Activated T-cell treated with anti-CD3 and anti-CD28 coated beads, Interleukin-2, amount 50 U/mL, for 72 hours (primary cell): ENCODE measurements around the gene INF2. TPM values are rescaled to one million over a fixed set of nuclear protein-coding genes. Genes with fewer than 3 reads are reported as not detected.
"Not testable (repeated sequence)": the region's sequence is repeated elsewhere in the genome, so short reads cannot be mapped to it uniquely, and the experiment has no call there.

Experiments used
- ATAC-seq, 2 donors: fragments of 150-1000 bp; cut with Tn5 transposase; replicated peaks in 1 of 2; 2 replicates each; pipeline ENCODE4 v1.10.0; 2021; ENCODE audit warnings: moderate library complexity in 2 of 2, mild to moderate bottlenecking in 1 of 2
- DNase-seq, 2 donors: peaks; one replicate each; pipeline ENCODE4 v3.0.0; 2021 to 2022; ENCODE audit warnings: mixed read lengths in 1 of 2
- H3K27ac Mint-ChIP-seq: one replicate; pipeline ENCODE4 v1.8.0; 2022; ENCODE audit warnings: mild to moderate bottlenecking, moderate library complexity, mixed read lengths
- H3K27me3 Mint-ChIP-seq: one replicate; pipeline ENCODE4 v1.8.0; 2022; ENCODE audit warnings: low read depth, mixed read lengths
- H3K36me3 Mint-ChIP-seq, 2 donors: one replicate each; pipeline ENCODE4 v1.8.0; 2022; ENCODE audit warnings: mixed read lengths in 2 of 2, mild to moderate bottlenecking in 1 of 2; ENCODE audit not compliant: insufficient read depth in 2 of 2
- H3K4me1 Mint-ChIP-seq: one replicate; pipeline ENCODE4 v1.8.0; 2022; ENCODE audit warnings: low read depth, mixed read lengths
- H3K4me3 Mint-ChIP-seq, 2 donors: one replicate each; pipeline ENCODE4 v1.8.0; 2022; ENCODE audit warnings: mild to moderate bottlenecking in 2 of 2, mixed read lengths in 2 of 2, moderate library complexity in 2 of 2
- H3K9me3 Mint-ChIP-seq, 2 donors: one replicate each; pipeline ENCODE4 v1.8.0; 2022; ENCODE audit warnings: mixed read lengths in 2 of 2
- total RNA-seq, 2 donors: library from RNA; stranded (reverse); gene quantifications; one replicate each; pipeline ENCODE4 v1.2.3, GENCODE V29; 2022

Gene INF2
- total RNA-seq, 2 donors from 2014 or later: 37.6 to 38.8 TPM

DNA sequence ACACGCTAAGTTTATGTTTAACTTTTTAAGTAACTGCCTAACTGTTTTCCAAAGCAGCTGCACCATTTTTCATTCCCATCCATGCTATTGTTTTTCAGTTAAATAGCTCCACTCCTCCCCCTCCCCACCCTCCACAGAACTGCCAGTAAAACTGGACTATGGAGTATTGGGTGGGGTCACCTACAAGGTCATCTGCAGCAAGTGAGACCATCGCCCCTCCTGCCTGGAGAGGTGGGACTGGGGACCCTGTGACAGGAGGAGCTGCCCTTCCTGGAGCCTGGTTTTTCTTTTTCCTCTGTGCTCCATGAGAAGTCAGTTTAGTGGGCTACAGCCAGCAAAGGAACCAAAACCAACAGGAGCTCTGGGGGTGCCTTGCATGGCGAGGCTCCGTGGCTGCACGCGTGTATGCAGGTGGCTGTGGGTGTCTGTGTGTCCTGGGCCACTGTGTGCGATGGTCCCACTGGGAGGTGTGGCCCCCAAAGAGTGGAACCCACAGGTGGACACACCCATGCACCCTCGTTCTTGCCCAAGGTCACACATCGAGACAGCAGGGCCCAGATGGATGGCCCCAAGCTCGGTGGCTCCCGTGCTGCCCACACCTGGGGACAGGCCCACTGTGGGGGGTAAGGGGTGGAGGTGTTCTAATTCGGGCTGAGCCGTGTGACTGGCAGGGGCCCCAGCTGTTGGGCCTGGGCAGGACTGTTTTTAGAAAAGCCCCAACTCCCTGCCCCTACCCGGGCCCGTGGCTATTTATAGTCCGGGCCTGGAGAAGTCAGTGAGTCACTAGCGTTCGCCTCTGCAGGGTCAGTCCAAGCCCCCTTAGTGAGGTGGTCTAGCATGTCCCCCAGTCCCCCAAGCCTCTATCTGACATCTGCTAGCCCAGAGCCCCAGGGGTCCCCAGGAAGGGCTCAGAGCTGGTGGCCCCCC lies 32.4 kb downstream of the INF2 start:
- ATAC-seq (no peak), DNase-seq (no peak)
- Mint-ChIP-seq H3K4me3 (no peak overlapping the region), H3K36me3 (no peaks in the 10 kb centered on the region), H3K9me3 (no peaks in the 10 kb centered on the region), H3K27me3 (no peaks in the 10 kb centered on the region), H3K4me1 (no peaks in the 10 kb centered on the region), H3K27ac (no peak overlapping the region)

GRCh38 chr14:104722938-104723650 lies 33.7 kb downstream of the INF2 start:
- no peaks in the 10 kb centered on the region for H3K9me3 Mint-ChIP-seq
- no peak for DNase-seq

DNA sequence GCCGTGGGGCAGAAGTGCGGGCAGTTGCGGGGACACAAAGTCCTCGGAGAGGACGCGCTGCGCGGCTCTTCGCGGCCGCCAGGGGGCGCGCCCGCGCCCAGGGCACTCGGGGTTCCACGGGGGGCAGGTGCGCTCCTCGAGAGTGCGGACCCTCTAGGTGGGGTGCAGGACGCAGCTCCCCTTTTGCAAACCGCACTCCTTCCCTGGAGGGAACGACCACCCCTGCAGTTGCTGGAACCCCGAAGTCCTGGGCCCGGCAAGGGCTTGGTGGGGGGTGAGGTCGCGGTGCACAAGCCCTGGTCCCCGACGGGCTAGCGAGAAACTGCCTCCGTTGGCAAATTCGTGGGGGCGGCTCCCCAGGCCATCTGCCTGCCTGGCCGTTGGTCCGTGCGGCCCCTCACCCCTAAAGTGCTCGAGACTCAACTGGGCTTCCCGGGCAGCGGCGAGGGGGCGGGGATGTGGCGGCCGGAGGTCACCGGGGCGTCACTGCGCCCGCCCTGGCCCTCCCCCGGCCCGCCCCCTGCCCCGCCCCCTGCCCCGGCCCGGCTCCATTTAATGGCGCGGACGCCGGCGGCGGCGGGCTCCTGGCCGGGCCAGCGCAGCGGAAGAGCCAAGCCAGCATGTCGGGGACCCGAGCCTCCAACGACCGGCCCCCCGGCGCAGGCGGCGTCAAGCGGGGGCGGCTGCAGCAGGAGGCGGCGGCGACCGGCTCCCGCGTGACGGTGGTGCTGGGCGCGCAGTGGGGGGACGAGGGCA lies 34.4 kb downstream of the INF2 start, which contains the start of gene ADSS1:
TSS of gene ADSS1 (plus strand) at position 579 of the 756 bp plus-strand sequence. CDS start at position 621, 42 bp downstream.
- peak; percentile 84 to 85 for ATAC-seq

More at GRCh38 chr14:104722938-104723650, 33.7 kb downstream of the INF2 start:
- Mint-ChIP-seq H3K27ac (no peak overlapping the region), H3K4me3 (no peak overlapping the region), H3K27me3 (no peaks in the 10 kb centered on the region), H3K4me1 (no peaks in the 10 kb centered on the region), H3K36me3 (no peaks in the 10 kb centered on the region)
- no peak for ATAC-seq

DNA sequence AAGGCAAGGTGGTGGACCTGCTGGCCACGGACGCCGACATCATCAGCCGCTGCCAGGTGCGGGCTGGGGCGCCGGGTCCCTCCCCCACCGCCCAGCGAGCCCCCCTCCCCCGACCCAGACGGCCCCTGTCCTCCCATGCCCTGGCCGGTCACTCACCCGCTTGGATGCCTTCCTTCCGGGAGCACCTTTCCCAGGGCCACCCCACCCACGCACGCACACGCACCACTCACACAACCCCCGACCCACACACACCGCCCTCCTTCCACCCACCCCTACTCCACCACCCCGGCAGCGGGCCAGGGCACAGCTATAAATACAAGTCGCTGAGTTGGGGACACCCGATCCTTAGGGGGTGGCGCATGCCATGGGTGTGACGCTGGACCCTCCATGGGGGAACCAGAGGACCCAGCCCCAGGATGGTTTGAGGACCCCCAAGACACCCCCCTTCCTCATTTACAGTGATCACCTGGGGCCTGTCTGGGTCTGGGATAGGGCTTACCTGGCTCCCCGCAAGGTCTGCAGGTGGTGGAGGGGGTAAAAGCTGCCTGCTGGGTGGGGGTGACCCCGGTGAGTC lies 35.1 kb downstream of the INF2 start:
- Mint-ChIP-seq H3K27ac (no peak overlapping the region), H3K9me3 (no peaks in the 10 kb centered on the region), H3K36me3 (no peaks in the 10 kb centered on the region), H3K4me1 (no peaks in the 10 kb centered on the region), H3K27me3 (no peaks in the 10 kb centered on the region), H3K4me3 (peak overlapping the region; percentile 45 to 49)
- DNase-seq (peak; percentile 20 to 23), ATAC-seq (no peak)

More for the DNA sequence above, 34.4 kb downstream of the INF2 start, which contains the start of gene ADSS1:
- no peaks in the 10 kb centered on the region for H3K27me3 Mint-ChIP-seq
- H3K4me1 Mint-ChIP-seq: no peaks in the 10 kb centered on the region
- peak within 1 kb of the TSS; percentile 65 to 77 for H3K4me3 Mint-ChIP-seq
- DNase-seq: peak; percentile 69 to 74
- H3K36me3 Mint-ChIP-seq: no peaks in the 10 kb centered on the region
- H3K9me3 Mint-ChIP-seq: no peaks in the 10 kb centered on the region
- no peak within 1 kb of the TSS for H3K27ac Mint-ChIP-seq

GRCh38 chr14:104724981-104725771 lies 35.8 kb downstream of the INF2 start:
- peak overlapping the region; percentile 45 to 49 for H3K4me3 Mint-ChIP-seq
- no peak overlapping the region for H3K27ac Mint-ChIP-seq
- DNase-seq (no peak), ATAC-seq (no peak)
- H3K27me3 Mint-ChIP-seq: no peaks in the 10 kb centered on the region
- H3K9me3 Mint-ChIP-seq: no peaks in the 10 kb centered on the region
- H3K36me3 Mint-ChIP-seq: no peaks in the 10 kb centered on the region
- no peaks in the 10 kb centered on the region for H3K4me1 Mint-ChIP-seq

GRCh38 chr14:104725772-104726548 lies 36.5 kb downstream of the INF2 start:
- Mint-ChIP-seq H3K27ac (no peak overlapping the region), H3K4me3 (peak overlapping the region; percentile 45 to 49), H3K9me3 (no peaks in the 10 kb centered on the region), H3K36me3 (no peaks in the 10 kb centered on the region), H3K27me3 (no peaks in the 10 kb centered on the region), H3K4me1 (no peaks in the 10 kb centered on the region)
- ATAC-seq (no peak), DNase-seq (no peak)

DNA sequence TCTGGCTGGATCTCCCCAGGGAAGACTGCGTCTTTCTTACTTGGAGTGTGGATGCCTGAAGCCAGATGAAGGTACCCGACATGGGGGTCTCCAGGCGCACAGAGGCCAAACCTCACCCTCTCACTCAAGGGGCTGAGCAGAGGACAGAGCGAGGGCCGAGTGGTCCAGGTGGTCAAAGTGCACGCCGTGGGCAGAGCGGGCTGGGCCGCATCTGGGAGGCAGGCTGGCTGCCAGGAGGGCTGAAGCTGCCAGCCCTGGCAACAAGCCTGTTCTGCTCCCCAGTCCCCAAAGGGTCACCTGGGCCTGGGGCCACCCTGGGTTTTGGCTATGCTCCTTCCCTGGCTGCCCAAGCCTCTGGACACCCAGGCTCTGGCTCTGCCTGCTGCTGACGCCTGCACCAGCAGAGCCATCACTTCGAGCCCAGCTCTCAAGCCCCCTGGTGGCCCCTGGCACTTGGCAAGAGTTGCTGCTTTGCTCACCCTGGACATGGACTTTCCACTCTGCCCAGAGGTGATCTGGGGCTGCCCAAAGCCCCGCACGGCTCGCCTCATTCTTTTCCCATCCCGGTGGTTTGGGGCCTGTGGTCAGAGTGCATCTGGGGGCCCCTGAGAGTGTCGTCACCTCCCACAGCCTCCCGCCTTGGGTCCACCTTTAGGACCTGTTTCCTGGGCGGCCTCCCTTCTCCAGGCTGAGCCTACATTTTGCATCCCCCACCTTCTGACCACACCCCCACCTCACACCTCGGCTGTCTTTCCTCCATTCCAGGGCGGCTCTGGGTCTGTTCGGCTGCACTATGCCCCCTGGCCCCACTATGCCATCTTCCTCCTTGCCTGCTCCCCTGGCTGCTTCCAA lies 37.4 kb downstream of the INF2 start:
- ATAC-seq: no peak
- H3K27me3 Mint-ChIP-seq: no peaks in the 10 kb centered on the region

GRCh38 chr14:104728631-104729030 lies 39.2 kb downstream of the INF2 start:
- Mint-ChIP-seq H3K27ac (no peak overlapping the region), H3K4me1 (no peaks in the 10 kb centered on the region), H3K27me3 (no peaks in the 10 kb centered on the region), H3K4me3 (no peak overlapping the region), H3K9me3 (no peaks in the 10 kb centered on the region), H3K36me3 (no peaks in the 10 kb centered on the region)
- no peak for ATAC-seq
- no peak for DNase-seq

More for the DNA sequence above, 37.4 kb downstream of the INF2 start:
- Mint-ChIP-seq H3K4me1 (no peaks in the 10 kb centered on the region), H3K4me3 (no peak overlapping the region), H3K27ac (no peak overlapping the region), H3K9me3 (no peaks in the 10 kb centered on the region), H3K36me3 (no peaks in the 10 kb centered on the region)
- DNase-seq: no peak

GRCh38 chr14:104729176-104729834 lies 39.9 kb downstream of the INF2 start:
- H3K9me3 Mint-ChIP-seq, DNase-seq, H3K27me3 Mint-ChIP-seq, H3K27ac Mint-ChIP-seq, H3K4me1 Mint-ChIP-seq, H3K4me3 Mint-ChIP-seq, H3K36me3 Mint-ChIP-seq, ATAC-seq: not testable (repeated sequence)

DNA sequence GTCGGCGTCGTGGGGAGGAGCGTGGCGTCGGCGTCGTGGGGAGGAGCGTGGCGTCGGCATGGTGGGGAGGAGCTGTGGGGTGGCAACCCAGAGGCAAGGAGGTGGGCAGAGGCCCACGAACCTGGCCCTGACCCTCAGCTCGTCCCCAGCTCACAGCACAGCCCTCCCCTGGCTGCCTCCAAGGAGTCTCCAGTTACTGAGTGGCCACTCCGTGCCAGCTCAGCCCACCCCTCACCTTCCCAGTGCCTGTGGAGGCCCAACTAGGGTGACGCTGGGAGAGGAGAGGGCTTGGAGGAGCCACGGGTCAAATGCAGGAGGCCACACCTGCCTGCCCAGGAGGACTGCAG lies 40.4 kb downstream of the INF2 start:
- no peak for DNase-seq
- Mint-ChIP-seq H3K27ac (no peak overlapping the region), H3K27me3 (no peaks in the 10 kb centered on the region), H3K36me3 (no peaks in the 10 kb centered on the region), H3K9me3 (no peaks in the 10 kb centered on the region), H3K4me1 (no peaks in the 10 kb centered on the region), H3K4me3 (no peak overlapping the region)
- no peak for ATAC-seq
